Stimulated activated effector memory CD8-positive, alpha-beta T cell treated with anti-CD3 and anti-CD28 coated beads, Interleukin-12 subunit alpha, Interleukin-12 subunit beta, amount 100 ng/mL, for 72 hours (primary cell): Measurements from ENCODE around the gene SPAG17.

ENCODE experiments used
- ATAC-seq: fragments of 150-1000 bp; cut with Tn5 transposase; 2 replicates; pipeline ENCODE4 v1.10.0; 2021
- DNase-seq, 2 donors: peaks; one replicate each; pipeline ENCODE4 v3.0.0; 2021 to 2022; ENCODE audit warnings: low spot score in 2 of 2
- H3K27ac Mint-ChIP-seq: one replicate; pipeline ENCODE4 v1.8.0; 2022; ENCODE audit warnings: mild to moderate bottlenecking, mixed read lengths
- H3K36me3 Mint-ChIP-seq: one replicate; pipeline ENCODE4 v1.8.0; 2022; ENCODE audit warnings: mild to moderate bottlenecking, mixed read lengths
- H3K4me1 Mint-ChIP-seq: one replicate; pipeline ENCODE4 v1.8.0; 2022; ENCODE audit warnings: mixed read lengths
- H3K4me3 Mint-ChIP-seq: one replicate; pipeline ENCODE4 v1.8.0; 2022; ENCODE audit warnings: mild to moderate bottlenecking, mixed read lengths
- H3K9me3 Mint-ChIP-seq: one replicate; pipeline ENCODE4 v1.8.0; 2022; ENCODE audit warnings: mixed read lengths

Gene SPAG17

GRCh38 chr1:118190561-118190960, 5.5 kb upstream of the SPAG17 start:
- no peak for ATAC-seq
- Mint-ChIP-seq H3K27ac (no peak overlapping the region), H3K4me3 (no peak overlapping the region), H3K9me3 (peaks cover 6% of the 10 kb centered on the region), H3K4me1 (no peaks in the 10 kb centered on the region), H3K36me3 (no peaks in the 10 kb centered on the region)
- no peak for DNase-seq

GRCh38 chr1:118189564-118189963, 4.5 kb upstream of the SPAG17 start:
- Mint-ChIP-seq H3K27ac (no peak overlapping the region), H3K4me3 (no peak overlapping the region), H3K9me3 (peaks cover 8% of the 10 kb centered on the region), H3K36me3 (no peaks in the 10 kb centered on the region), H3K4me1 (no peaks in the 10 kb centered on the region)
- no peak for ATAC-seq
- no peak for DNase-seq

GRCh38 chr1:118188411-118188810, 3.4 kb upstream of the SPAG17 start:
- DNase-seq: no peak
- H3K27ac Mint-ChIP-seq: no peak overlapping the region
- no peaks in the 10 kb centered on the region for H3K36me3 Mint-ChIP-seq
- no peak overlapping the region for H3K4me3 Mint-ChIP-seq
- peaks cover 8% of the 10 kb centered on the region for H3K9me3 Mint-ChIP-seq
- ATAC-seq: no peak
- no peaks in the 10 kb centered on the region for H3K4me1 Mint-ChIP-seq

- H3K36me3 Mint-ChIP-seq: no peaks in the 10 kb centered on the region
- DNase-seq (no peak), ATAC-seq (no peak)
- no peaks in the 10 kb centered on the region for H3K4me1 Mint-ChIP-seq
- H3K27ac Mint-ChIP-seq: no peak overlapping the region
- H3K4me3 Mint-ChIP-seq: no peak overlapping the region
- peaks cover 9% of the 10 kb centered on the region for H3K9me3 Mint-ChIP-seq
These were observed 998 bp upstream of the SPAG17 start for GRCh38 chr1:118186026-118186425.

- peaks cover 9% of the 10 kb centered on the region for H3K9me3 Mint-ChIP-seq
- DNase-seq: no peak
- no peak overlapping the region for H3K27ac Mint-ChIP-seq
- H3K36me3 Mint-ChIP-seq: no peaks in the 10 kb centered on the region
- ATAC-seq: no peak
- H3K4me1 Mint-ChIP-seq: no peaks in the 10 kb centered on the region
- H3K4me3 Mint-ChIP-seq: no peak overlapping the region
These were observed 317 bp downstream of the SPAG17 start for GRCh38 chr1:118184739-118185083.

GRCh38 chr1:118183586-118183985, 1.4 kb downstream of the SPAG17 start:
- no peak for ATAC-seq
- no peaks in the 10 kb centered on the region for H3K36me3 Mint-ChIP-seq
- no peak overlapping the region for H3K27ac Mint-ChIP-seq
- no peak overlapping the region for H3K4me3 Mint-ChIP-seq
- H3K9me3 Mint-ChIP-seq: peaks cover 9% of the 10 kb centered on the region
- no peaks in the 10 kb centered on the region for H3K4me1 Mint-ChIP-seq
- DNase-seq: no peak

- H3K27ac Mint-ChIP-seq: no peak overlapping the region
- H3K9me3 Mint-ChIP-seq: peaks cover 12% of the 10 kb centered on the region
- H3K4me3 Mint-ChIP-seq: no peak overlapping the region
- H3K36me3 Mint-ChIP-seq: no peaks in the 10 kb centered on the region
- ATAC-seq (no peak), DNase-seq (no peak)
- no peaks in the 10 kb centered on the region for H3K4me1 Mint-ChIP-seq
These were observed 7.0 kb downstream of the SPAG17 start for GRCh38 chr1:118177998-118178397.

GRCh38 chr1:118169016-118169415, 16.0 kb downstream of the SPAG17 start:
- no peaks in the 10 kb centered on the region for H3K36me3 Mint-ChIP-seq
- H3K9me3 Mint-ChIP-seq: no peaks in the 10 kb centered on the region
- H3K4me1 Mint-ChIP-seq: no peaks in the 10 kb centered on the region
- ATAC-seq (no peak), DNase-seq (no peak)
- no peak overlapping the region for H3K27ac Mint-ChIP-seq
- no peak overlapping the region for H3K4me3 Mint-ChIP-seq

GRCh38 chr1:118160806-118161205, 24.2 kb downstream of the SPAG17 start:
- ATAC-seq (no peak), DNase-seq (no peak)
- H3K9me3 Mint-ChIP-seq: no peaks in the 10 kb centered on the region
- no peaks in the 10 kb centered on the region for H3K4me1 Mint-ChIP-seq
- no peaks in the 10 kb centered on the region for H3K36me3 Mint-ChIP-seq
- H3K27ac Mint-ChIP-seq: no peak overlapping the region
- no peak overlapping the region for H3K4me3 Mint-ChIP-seq

- Mint-ChIP-seq H3K9me3 (no peaks in the 10 kb centered on the region), H3K27ac (no peak overlapping the region), H3K36me3 (no peaks in the 10 kb centered on the region), H3K4me1 (no peaks in the 10 kb centered on the region), H3K4me3 (no peak overlapping the region)
- DNase-seq (no peak), ATAC-seq (no peak)
These were observed 25.5 kb downstream of the SPAG17 start for GRCh38 chr1:118159569-118159968.

- no peak overlapping the region for H3K27ac Mint-ChIP-seq
- no peaks in the 10 kb centered on the region for H3K36me3 Mint-ChIP-seq
- DNase-seq (no peak), ATAC-seq (no peak)
- no peaks in the 10 kb centered on the region for H3K9me3 Mint-ChIP-seq
- H3K4me3 Mint-ChIP-seq: no peak overlapping the region
- H3K4me1 Mint-ChIP-seq: no peaks in the 10 kb centered on the region
These were observed 26.1 kb downstream of the SPAG17 start for GRCh38 chr1:118158924-118159323.

GRCh38 chr1:118157506-118157905, 27.5 kb downstream of the SPAG17 start:
- no peak overlapping the region for H3K27ac Mint-ChIP-seq
- H3K9me3 Mint-ChIP-seq: no peaks in the 10 kb centered on the region
- H3K4me1 Mint-ChIP-seq: no peaks in the 10 kb centered on the region
- no peaks in the 10 kb centered on the region for H3K36me3 Mint-ChIP-seq
- H3K4me3 Mint-ChIP-seq: no peak overlapping the region
- DNase-seq (no peak), ATAC-seq (no peak)

GRCh38 chr1:118155106-118155505, 29.9 kb downstream of the SPAG17 start:
- Mint-ChIP-seq H3K9me3 (no peaks in the 10 kb centered on the region), H3K4me1 (no peaks in the 10 kb centered on the region), H3K27ac (no peak overlapping the region), H3K36me3 (no peaks in the 10 kb centered on the region), H3K4me3 (no peak overlapping the region)
- no peak for DNase-seq
- no peak for ATAC-seq

- no peaks in the 10 kb centered on the region for H3K4me1 Mint-ChIP-seq
- no peaks in the 10 kb centered on the region for H3K36me3 Mint-ChIP-seq
- ATAC-seq: no peak
- H3K9me3 Mint-ChIP-seq: no peaks in the 10 kb centered on the region
- no peak overlapping the region for H3K4me3 Mint-ChIP-seq
- no peak for DNase-seq
- no peak overlapping the region for H3K27ac Mint-ChIP-seq
These were observed 30.8 kb downstream of the SPAG17 start for GRCh38 chr1:118154220-118154619.

GRCh38 chr1:118151312-118151937, 33.6 kb downstream of the SPAG17 start:
- Mint-ChIP-seq H3K27ac (no peak overlapping the region), H3K36me3 (no peaks in the 10 kb centered on the region), H3K4me3 (no peak overlapping the region), H3K4me1 (no peaks in the 10 kb centered on the region), H3K9me3 (no peaks in the 10 kb centered on the region)
- peak in 1 of 2 donors; percentile 49 for DNase-seq
- ATAC-seq: no peak

GRCh38 chr1:118149799-118150198, 35.2 kb downstream of the SPAG17 start:
- Mint-ChIP-seq H3K9me3 (no peaks in the 10 kb centered on the region), H3K27ac (no peak overlapping the region), H3K36me3 (no peaks in the 10 kb centered on the region), H3K4me1 (no peaks in the 10 kb centered on the region), H3K4me3 (no peak overlapping the region)
- ATAC-seq: no peak
- no peak for DNase-seq

- DNase-seq: no peak
- Mint-ChIP-seq H3K4me3 (no peak overlapping the region), H3K9me3 (no peaks in the 10 kb centered on the region), H3K4me1 (no peaks in the 10 kb centered on the region), H3K36me3 (no peaks in the 10 kb centered on the region), H3K27ac (no peak overlapping the region)
- no peak for ATAC-seq
These were observed 37.0 kb downstream of the SPAG17 start for GRCh38 chr1:118148034-118148433.
